OCI-LY7 (cell line): ENCODE results near the gene MORN5. TPM values are rescaled to one million over a fixed set of nuclear protein-coding genes. Genes with fewer than 3 reads are reported as not detected.

Experiments
- BruUV-seq: library from RNA; stranded (reverse); fragments of 400-500 nt; replicated peaks from 2 replicates; lab custom pipeline; 2021; lab: Mats Ljungman, UMichigan
- CTCF ChIA-PET: fragments of 300-600 bp; sonication (Branson Sonifier 250); formaldehyde crosslinking; loops from one replicate; lab custom pipeline; 2022; ENCODE audit warnings: antibody characterized with exemption; ENCODE audit not compliant: unreplicated experiment; lab: Charles Lee
- POLR2A ChIA-PET: fragments of 300-600 bp; sonication (Branson Sonifier 250); formaldehyde crosslinking; loops from one replicate; lab custom pipeline; 2022; ENCODE audit warnings: antibody characterized with exemption; lab: Charles Lee
- DNase-seq: peaks from one replicate; pipeline ENCODE4 v3.0.0-alpha.2; 2015; ENCODE audit warnings: low spot score
- H2AFZ ChIP-seq: fragments of 200-600 bp; sonication (generic), shearing (Covaris generic); 2 replicates; pipeline ENCODE4 v1.6.1; 2014; ENCODE audit warnings: mild to moderate bottlenecking, antibody characterized with exemption, low read length, moderate library complexity
- H3K27ac ChIP-seq: fragments of 200-600 bp; sonication (generic); 2 replicates; pipeline ENCODE4 v1.5.1; 2014; ENCODE audit warnings: mixed run types, low read depth, mild to moderate bottlenecking, moderate library complexity, low read length, inconsistent platforms; ENCODE audit not compliant: poor library complexity, severe bottlenecking
- H3K36me3 ChIP-seq: fragments of 200-600 bp; sonication (generic); 2 replicates; pipeline ENCODE4 v1.6.1; 2014; ENCODE audit warnings: mild to moderate bottlenecking, antibody characterized with exemption, low read length, moderate library complexity, mixed read lengths; ENCODE audit not compliant: insufficient read depth
- H3K4me1 ChIP-seq: fragments of 200-600 bp; sonication (generic); 2 replicates; pipeline ENCODE4 v1.5.1; 2014; ENCODE audit warnings: mild to moderate bottlenecking, low read length; ENCODE audit not compliant: insufficient read depth, poor library complexity, severe bottlenecking
- H3K4me2 ChIP-seq: fragments of 200-600 bp; sonication (generic); 2 replicates; pipeline ENCODE4 v1.6.1; 2014; ENCODE audit warnings: mild to moderate bottlenecking, low read length
- H3K4me3 ChIP-seq: fragments of 200-600 bp; sonication (generic); 2 replicates; pipeline ENCODE4 v1.5.1; 2014; ENCODE audit warnings: mild to moderate bottlenecking, low read depth, low read length; ENCODE audit not compliant: poor library complexity, severe bottlenecking
- H3K79me2 ChIP-seq: fragments of 200-600 bp; sonication (generic); 2 replicates; pipeline ENCODE4 v1.6.1; 2016; ENCODE audit warnings: low read depth, mild to moderate bottlenecking, low read length, moderate library complexity, mixed read lengths; ENCODE audit not compliant: insufficient read depth
- H3K9me2 ChIP-seq: fragments of 200-600 bp; sonication (generic); 2 replicates; pipeline ENCODE4 v1.6.1; 2016; ENCODE audit warnings: mild to moderate bottlenecking, low read length, mixed read lengths; ENCODE audit not compliant: insufficient read depth
- H3K9me3 ChIP-seq: fragments of 200-600 bp; sonication (generic); 2 replicates; pipeline ENCODE4 v1.6.1; 2014; ENCODE audit warnings: mild to moderate bottlenecking, mixed run types, low read length, mixed read lengths
- H4K20me1 ChIP-seq: fragments of 200-600 bp; sonication (generic); 2 replicates; pipeline ENCODE4 v1.6.1; 2014; ENCODE audit warnings: mild to moderate bottlenecking, antibody characterized with exemption, low read length, moderate library complexity, mixed read lengths; ENCODE audit not compliant: insufficient read depth
- EZH2phosphoT487 ChIP-seq: fragments of 200-600 bp; sonication (generic); IDR thresholded peaks from 2 replicates; pipeline ENCODE4 v1.6.1; 2018; ENCODE audit warnings: low read depth, borderline replicate concordance, mild to moderate bottlenecking, mixed run types, antibody characterized with exemption, low read length, moderate library complexity, mixed read lengths
- intact Hi-C: fragments of 100-400 bp; cut with micrococcal nuclease; formaldehyde crosslinking; loops from one replicate; pipeline ENCODE4 v1.10.0; 2022; ENCODE audit not compliant: unreplicated experiment
- total RNA-seq, 2 experiments: library from RNA; depleted of rRNA in 1 of 2; stranded (reverse); fragments of >200 nt in 1 of 2; shearing (Covaris generic) in 1 of 2; gene quantifications; 2 replicates each; pipeline ENCODE4 v1.2.3, GENCODE V29; 2014 to 2022
- TF ChIP-seq, protein P1 (sequence below): fragments of 200-600 bp; sonication (generic); conservative IDR thresholded peaks from 2 replicates; pipeline ENCODE4 v1.5.1; 2014; ENCODE audit warnings: mild to moderate bottlenecking, antibody characterized with exemption, low read length, moderate library complexity, mixed read lengths

Gene MORN5
- total RNA-seq, 2 experiments from 2014 or later = not detected

DNA sequence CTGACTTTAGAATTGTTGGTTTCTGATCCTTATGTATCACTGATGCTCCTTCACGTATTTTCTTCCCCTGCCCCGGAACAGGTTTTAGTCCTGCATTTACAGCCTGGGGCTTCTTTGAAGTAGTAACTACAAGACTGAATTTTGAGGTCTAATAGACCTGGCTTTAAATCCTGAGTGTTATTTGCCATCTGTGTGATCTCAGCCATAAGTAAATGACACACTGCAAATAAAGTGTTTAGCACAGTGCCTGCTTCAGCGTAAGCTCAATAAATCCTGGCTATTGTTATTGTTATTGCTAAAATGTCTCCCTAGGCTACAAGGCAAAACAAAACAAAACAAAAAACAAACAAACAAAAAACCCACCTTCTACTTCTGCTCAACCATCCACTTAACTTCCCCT is 84.6 kb downstream of the MORN5 start:
- Histone ChIP-seq H3K36me3 (peaks cover 87% of the 10 kb centered on the region), H3K27ac (no peak overlapping the region), H3K4me3 (no peak overlapping the region), H3K79me2 (no peaks in the 10 kb centered on the region), H2AFZ (no peak overlapping the region), H3K9me3 (no peaks in the 10 kb centered on the region), H3K4me2 (no peak overlapping the region), H3K4me1 (no peaks in the 10 kb centered on the region), H4K20me1 (no peaks in the 10 kb centered on the region), H3K9me2 (no peaks in the 10 kb centered on the region)
- DNase-seq = no peak
- BruUV-seq = no TSS peak
- POLR2A ChIA-PET = no interaction called here
- no peak for TF ChIP-seq EZH2phosphoT487
- TF ChIP-seq, protein P1, sequence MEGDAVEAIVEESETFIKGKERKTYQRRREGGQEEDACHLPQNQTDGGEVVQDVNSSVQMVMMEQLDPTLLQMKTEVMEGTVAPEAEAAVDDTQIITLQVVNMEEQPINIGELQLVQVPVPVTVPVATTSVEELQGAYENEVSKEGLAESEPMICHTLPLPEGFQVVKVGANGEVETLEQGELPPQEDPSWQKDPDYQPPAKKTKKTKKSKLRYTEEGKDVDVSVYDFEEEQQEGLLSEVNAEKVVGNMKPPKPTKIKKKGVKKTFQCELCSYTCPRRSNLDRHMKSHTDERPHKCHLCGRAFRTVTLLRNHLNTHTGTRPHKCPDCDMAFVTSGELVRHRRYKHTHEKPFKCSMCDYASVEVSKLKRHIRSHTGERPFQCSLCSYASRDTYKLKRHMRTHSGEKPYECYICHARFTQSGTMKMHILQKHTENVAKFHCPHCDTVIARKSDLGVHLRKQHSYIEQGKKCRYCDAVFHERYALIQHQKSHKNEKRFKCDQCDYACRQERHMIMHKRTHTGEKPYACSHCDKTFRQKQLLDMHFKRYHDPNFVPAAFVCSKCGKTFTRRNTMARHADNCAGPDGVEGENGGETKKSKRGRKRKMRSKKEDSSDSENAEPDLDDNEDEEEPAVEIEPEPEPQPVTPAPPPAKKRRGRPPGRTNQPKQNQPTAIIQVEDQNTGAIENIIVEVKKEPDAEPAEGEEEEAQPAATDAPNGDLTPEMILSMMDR = no peak
- CTCF ChIA-PET = no interaction called here
- intact Hi-C loops = no loop called here

- BruUV-seq = no TSS peak
- Histone ChIP-seq H3K4me1 (no peaks in the 10 kb centered on the region), H3K4me3 (no peak overlapping the region), H3K9me2 (no peaks in the 10 kb centered on the region), H4K20me1 (no peaks in the 10 kb centered on the region), H3K9me3 (no peaks in the 10 kb centered on the region), H3K4me2 (no peak overlapping the region), H3K79me2 (no peaks in the 10 kb centered on the region), H3K36me3 (peaks cover 87% of the 10 kb centered on the region), H3K27ac (no peak overlapping the region), H2AFZ (no peak overlapping the region)
- intact Hi-C loops = no loop called here
- ChIA-PET CTCF (no interaction called here), POLR2A (no interaction called here)
- TF ChIP-seq, protein P1 = no peak
- TF ChIP-seq EZH2phosphoT487 = no peak
- no peak for DNase-seq
Measured at GRCh38 chr9:122246666-122247065, 87.0 kb downstream of the MORN5 start.

GRCh38 chr9:122248448-122248865 is 88.7 kb downstream of the MORN5 start:
- no peak for DNase-seq
- TF ChIP-seq, protein P1 = no peak
- TF ChIP-seq EZH2phosphoT487 = no peak
- intact Hi-C loops = no loop called here
- no peaks in the 10 kb centered on the region for H4K20me1 ChIP-seq
- H3K9me3 ChIP-seq = no peaks in the 10 kb centered on the region
- no peaks in the 10 kb centered on the region for H3K4me1 ChIP-seq
- CTCF ChIA-PET = interaction anchor here (0.5 kb wide), 1 partner anchor 131 kb away, joined by 3 read pairs; no protein-coding TSS in a partner anchor
- no peak overlapping the region for H3K4me2 ChIP-seq
- H2AFZ ChIP-seq = no peak overlapping the region
- no peaks in the 10 kb centered on the region for H3K79me2 ChIP-seq
- POLR2A ChIA-PET = interaction anchor here (0.7 kb wide), 1 partner anchor 75 kb away, joined by 4 read pairs; no protein-coding TSS in a partner anchor
- no peaks in the 10 kb centered on the region for H3K9me2 ChIP-seq
- no peak overlapping the region for H3K4me3 ChIP-seq
- BruUV-seq = no TSS peak
- peaks cover 88% of the 10 kb centered on the region for H3K36me3 ChIP-seq
- no peak overlapping the region for H3K27ac ChIP-seq
